ENCODE results near the gene PIGZ.

The PIGZ gene

DNA sequence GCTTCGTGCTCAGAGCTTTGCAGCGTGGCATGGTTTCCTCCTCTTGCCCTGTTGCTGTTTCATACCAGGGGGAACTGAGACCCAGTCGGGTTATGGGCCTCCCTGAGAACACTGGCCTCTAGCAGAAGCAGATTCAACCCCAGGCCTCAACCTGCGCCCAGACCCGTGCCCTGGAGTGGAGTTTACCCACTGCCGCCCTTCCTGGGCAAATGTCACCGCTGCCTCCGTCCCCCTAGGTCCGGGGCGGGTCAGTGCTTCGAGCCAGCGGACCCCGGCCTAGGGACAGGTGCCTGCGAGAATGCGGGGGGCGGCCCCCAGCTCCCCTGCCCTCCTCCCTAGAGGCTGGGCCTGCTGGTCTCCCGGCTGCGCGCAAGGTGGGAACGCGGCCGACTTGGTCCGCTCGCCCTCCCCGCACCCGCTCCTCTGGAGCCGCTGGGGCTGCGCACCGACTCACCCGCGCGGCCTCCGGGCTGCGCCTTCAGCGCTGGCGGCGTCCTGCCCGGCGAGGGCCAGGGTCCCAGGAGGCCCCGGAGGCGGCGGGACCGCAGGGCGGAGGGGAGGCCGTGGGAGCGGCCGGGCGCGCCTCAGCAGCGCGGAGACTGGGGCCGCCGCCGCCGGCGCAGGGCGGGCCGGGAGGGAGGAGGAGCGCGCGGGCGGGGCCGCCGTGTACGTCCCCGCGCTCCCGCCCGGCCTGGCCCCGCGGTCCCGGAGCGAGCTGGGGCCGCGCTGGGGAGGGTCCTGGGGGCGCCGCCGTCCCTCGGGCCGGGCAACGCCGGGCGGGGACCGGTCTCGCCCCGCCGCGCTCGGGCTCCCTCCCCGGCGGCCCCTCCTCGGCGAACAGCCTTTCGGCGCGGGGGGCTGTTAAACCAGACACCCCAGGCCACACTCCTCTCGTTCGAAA lies at the start of gene PIGZ:
PIGZ (minus strand) TSS at position 601 of the 901 bp plus-strand sequence. CDS start 16,802 bp downstream, outside the sequence.
- DNase-seq (ENCODE audit: low spot score), result peak; percentile 53

DNA sequence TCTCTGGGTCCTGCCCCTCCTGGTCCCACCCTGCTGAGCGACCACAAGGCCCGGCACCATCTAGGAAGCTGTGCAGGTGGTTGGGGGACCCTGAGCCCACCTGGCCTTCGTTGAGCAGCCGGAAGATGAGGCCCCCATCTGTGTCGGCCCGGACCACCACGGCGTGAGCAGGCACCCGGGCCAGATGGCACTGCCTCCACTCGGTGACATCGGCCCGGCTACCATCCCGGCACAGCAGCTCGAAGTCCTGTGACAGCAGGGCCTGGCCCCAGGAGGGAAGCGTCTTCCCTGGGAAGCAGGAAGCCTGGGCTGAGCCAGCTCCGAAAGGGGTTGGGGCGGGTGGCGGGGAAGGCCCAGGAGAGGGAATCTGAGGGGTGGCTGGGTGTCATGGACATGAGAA lies 48.4 kb upstream of the PIGZ start:
- no peak for DNase-seq (ENCODE audit: low spot score)

GRCh38 chr3:197015790-197016736 lies 47.4 kb upstream of the PIGZ start:
- DNase-seq (ENCODE audit: low spot score), result no peak

DNA sequence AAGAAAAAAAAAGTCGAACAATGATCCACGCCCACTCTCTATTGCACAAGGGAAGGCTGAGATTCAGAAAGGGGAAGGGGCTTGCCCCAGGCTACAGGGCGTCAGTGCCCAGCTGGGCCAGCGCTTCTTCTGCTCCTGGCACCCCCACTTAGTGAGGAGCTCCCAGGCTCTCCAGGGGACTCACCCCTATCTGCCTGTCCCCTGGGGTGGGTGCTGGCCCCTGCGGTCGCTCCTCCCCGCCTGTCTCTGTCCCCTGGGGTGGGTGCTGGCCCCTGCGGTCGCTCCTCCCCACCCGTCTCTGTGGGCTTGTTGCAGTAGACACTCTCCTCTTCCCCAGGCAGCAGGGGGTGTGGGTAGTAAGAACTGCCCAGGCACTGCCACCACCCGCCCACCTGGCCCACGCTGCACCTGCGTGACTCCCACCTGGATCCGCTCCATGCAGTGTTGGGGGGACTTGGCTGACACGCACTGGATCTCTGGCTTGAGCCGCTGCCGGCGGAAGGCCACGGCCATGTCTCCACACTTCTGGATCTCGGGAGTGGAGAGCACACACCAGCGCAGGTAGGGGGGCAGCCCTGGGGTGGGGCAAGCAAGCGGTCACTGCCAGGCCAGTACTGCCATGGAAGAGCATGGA lies 46.4 kb upstream of the PIGZ start:
- DNase-seq (ENCODE audit: low spot score), result no peak

DNA sequence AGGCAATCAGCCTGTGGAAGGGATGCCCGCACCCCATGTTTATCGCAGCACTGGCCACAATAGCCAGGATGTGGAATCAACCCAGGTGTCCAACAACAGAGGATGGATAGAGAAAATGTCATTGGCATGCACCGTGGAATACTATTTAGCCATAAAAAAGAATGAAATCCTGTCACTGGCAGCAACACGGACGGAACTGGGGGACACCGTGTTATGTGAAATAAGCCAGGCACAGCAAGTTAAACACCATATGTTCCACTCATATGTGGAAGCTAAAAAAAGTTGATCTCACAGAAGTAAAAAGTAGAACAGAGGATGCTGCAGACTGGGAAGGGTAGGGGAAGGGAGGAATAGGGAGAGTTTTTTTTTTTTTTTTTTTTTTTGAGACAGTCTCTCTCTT lies 45.4 kb upstream of the PIGZ start:
- DNase-seq (ENCODE audit: low spot score), result no peak

DNA sequence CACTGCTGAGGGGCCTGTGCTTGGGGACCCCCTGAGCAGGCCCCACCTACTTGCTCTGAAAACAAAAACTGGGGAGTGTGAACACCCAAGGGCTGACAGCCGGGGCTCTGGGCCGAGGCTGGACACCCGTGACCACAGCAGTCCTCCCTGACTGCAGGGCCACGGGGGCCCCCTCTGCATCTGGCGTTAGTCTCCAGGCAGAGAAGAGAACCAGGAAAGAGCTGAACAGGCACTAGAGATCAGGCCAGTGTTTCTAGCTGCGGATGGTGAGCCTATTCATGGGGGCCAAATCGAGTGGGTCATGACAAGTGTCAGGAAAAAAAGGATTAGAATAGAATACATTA lies 43.9 kb upstream of the PIGZ start:
- DNase-seq (ENCODE audit: low spot score), result no peak

DNA sequence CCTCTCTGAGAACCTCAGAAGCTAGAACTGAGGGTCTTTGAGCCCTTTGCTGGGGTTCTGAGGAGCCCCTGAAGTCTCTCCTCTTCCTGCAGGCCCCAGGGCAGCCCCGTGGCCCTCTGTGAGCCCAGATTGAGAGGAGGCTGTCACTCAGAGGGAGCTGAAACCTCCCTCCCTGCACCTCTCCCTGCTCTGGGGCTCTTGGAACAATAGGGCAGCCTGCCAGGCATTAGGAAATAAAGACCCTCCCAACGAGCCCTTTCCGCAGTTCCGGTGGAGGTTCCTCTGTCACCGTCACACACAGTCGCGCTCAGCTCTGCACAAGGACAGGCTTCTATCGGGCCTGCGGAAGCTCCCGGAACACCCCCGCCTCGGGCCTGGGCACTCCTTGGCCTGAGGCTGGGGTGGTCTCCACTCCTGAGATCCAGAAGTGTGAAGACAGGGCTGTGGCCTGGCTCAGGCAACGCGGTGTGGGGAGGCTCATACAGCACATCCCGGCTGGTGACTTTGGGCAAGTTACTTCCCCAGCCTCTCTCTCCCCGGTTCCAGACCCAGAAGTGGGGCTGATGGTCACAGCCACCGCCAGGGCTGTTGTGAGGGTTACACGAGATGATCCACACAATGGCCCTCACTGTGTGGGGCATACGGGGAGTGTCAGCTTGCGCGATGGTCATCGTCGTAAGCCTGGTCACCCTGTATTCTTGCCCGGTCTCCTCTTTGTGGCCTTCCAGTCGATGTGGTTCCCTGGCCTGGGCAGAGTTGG lies 43.3 kb upstream of the PIGZ start:
- DNase-seq (ENCODE audit: low spot score), result no peak

GRCh38 chr3:197010556-197011351 lies 42.1 kb upstream of the PIGZ start:
- no peak for DNase-seq (ENCODE audit: low spot score)

GRCh38 chr3:197009532-197010019 lies 40.9 kb upstream of the PIGZ start:
- DNase-seq (ENCODE audit: low spot score), result no peak

GRCh38 chr3:197008436-197009209 lies 40.0 kb upstream of the PIGZ start:
- DNase-seq (ENCODE audit: low spot score), result no peak

GRCh38 chr3:197007953-197008352 lies 39.3 kb upstream of the PIGZ start:
- no peak for DNase-seq (ENCODE audit: low spot score)

- no peak for DNase-seq (ENCODE audit: low spot score)
These were observed 38.8 kb upstream of the PIGZ start for GRCh38 chr3:197007296-197007940.

- DNase-seq (ENCODE audit: low spot score), result no peak
These were observed 38.2 kb upstream of the PIGZ start for GRCh38 chr3:197006860-197007259.

DNA sequence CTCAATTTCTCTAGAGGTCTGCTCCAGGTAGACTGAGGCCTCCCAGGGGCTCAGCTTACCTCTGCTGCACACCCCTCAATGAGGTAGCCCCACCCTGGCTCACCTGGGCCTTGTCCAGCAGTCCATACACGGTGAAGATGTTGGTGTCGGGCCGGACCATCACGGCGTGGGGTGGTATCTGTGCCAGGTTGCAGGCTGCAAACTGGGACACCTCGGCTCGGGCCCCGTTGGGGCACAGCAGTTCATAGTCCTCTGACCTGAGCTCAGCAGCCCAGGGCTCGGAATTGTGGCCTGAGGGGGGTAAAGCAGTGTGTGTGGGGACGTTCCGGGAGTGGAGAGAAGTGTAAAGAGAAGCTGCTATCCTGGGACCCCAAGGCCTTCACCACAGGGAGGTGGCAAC lies 37.8 kb upstream of the PIGZ start:
- no peak for DNase-seq (ENCODE audit: low spot score)

DNA sequence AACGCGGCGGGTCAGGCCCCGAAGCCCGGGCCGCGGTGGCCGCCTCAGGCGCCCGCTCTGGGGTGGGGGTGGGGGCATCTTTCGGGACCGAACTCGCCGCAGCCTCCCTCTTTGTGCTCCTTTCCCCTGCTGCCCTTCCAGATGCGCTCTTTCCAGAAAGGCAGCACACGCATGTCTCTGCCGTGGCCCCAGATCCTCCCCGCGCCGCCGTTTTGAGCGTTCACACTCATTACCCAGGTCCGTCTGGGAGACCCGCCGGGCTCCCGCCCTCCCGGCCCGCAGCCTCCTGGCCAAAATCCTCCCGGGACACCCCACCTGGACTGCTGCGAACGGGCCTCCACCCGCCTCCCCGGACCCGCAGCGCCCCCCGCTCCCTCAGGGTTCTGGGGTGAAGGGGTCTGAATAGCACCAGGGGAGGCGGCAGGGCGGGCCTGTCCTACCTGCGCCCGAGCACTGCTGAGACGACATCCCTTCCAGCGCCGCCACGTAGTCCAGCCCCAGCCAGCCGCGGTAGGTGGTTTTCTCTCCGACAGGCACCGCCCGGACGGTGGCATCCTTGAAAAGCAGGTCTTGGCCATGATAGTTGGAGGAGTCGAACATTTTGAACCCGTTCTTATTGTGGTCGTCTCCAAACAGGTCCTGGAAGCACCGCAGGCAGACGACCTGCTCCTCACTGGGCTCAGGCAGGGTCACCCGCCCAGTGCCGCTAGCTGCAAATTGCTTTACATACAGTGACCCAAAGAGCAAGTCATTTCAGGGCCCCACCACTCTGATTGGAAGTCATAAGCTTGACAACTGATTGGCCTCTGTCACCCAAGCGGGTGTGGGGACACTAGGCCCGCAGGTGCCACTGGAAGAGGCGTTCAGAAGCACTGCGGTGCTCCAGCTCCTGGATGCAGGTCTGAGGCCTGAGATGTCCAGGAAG lies 35.1 kb upstream of the PIGZ start:
- DNase-seq (ENCODE audit: low spot score), result no peak

DNA sequence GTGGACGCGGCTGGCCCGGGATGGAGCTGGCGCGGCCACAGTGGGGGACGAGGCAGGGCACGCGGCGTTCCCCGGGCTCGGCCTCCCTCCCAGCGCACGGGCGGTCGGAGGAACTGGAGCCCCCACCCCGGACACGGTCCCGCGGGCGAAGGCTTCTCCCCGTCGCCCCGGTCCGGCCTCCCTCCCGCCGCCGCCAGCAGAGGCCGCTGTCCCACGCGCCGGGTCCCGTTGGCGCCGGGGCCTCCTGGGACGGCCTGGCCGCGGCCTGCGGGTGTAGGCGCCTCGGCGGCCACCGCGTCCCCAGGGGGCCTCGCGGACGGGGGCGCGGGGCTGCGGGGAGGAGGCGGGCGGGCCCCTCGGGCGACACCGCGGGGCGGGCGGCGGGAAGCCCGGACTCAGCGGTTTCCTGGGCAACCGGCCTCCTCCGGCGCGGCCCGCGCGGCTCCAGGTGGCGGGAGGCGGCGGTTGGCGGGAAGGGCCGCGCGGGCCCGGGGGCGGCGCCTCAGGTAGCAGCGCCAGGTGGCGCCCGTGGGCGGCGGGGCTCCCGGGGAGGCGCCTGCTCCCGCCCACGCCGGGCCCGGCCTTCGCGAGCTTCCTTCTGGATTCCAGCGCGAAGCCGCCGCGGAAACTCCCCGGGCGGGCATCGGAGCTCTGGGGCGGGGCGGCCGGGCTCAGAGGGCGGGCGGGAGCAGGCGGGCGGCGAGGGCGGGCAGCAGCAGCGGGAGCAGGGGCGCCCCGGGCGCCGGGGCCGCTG lies 34.2 kb upstream of the PIGZ start:
- DNase-seq (ENCODE audit: low spot score), result peak; percentile 74

DNA sequence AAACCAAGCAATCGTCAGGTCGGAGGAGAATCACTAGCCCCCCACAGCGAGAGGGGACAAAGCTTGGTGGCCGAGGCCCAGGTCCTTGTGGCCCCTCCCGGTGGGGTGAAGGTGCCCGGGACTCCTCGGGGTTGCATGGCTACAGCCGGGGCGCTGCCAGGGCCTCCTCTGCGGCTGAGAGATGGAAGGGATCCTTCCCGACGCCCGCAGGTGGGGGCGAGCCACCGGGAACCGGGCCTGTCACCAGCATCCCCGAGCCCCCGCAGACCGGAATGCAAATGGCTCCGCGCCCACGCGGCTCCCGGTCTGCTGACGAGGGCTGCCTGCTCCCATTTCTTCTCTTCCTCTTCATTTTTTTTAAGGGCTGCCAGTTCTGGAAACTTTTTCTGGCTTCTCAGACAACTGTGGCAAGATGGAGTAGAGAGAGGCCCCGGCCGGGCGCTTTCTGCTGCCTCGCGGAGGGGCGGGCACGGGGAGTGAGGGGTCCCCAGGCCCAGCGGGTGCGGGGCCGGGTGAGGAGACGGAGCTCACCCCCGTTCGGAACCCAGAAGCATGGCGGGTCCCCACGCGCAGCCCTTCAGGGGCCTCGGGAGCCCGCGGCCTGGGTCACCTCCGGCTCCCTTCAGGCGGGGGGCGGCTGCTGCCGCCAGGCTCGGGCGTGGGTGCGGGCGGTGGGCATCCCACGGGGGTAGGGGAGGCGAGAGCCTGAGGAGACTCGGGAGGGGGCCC lies 33.5 kb upstream of the PIGZ start:
- DNase-seq (ENCODE audit: low spot score), result peak; percentile 51

Measured in Ammon's horn (tissue), 1 donor.